ENCODE results near the gene NTM. TPM values are rescaled to one million over a fixed set of nuclear protein-coding genes. Genes with fewer than 3 reads are reported as not detected.

The NTM gene
- total RNA-seq, 1 experiment from 2014 or later = 9.9 TPM

DNA sequence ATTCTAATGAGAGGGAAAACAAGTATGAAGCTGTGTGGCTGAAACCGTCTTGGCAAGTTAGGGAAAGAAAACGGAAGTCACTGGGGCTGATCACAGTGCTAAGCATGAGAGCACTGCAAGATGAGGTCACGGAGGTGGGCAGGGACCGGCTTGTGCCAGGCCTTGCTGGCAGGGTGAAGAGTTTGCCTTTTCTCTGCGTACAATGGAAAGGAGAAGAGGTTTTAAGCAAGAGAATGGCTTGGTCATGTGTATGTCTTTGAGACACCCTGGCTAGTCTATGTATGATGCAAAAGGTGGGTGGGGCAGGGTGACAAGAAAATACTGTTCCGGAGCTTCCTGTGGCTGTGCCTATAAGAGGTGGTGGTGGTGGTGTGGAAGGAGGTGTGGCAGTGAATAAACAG, 567.9 kb downstream of the NTM start:
- H4K20me1 ChIP-seq (ENCODE audit: control insufficient read depth, insufficient read depth, insufficient read length) = no peaks in the 10 kb centered on the region
- Mint-ChIP-seq H3K9me3 (no peaks in the 10 kb centered on the region), H3K27me3 (ENCODE audit: low read depth) (no peaks in the 10 kb centered on the region), H3K4me3 (no peak overlapping the region), H3K27ac (no peak overlapping the region), H3K36me3 (ENCODE audit: insufficient read depth in 1 of 3, low read depth in 3 of 3) (no peaks in the 10 kb centered on the region), H3K4me1 (peaks cover 5 to 8% of the 10 kb centered on the region in 2 experiments)
- no peak overlapping the region for H3K18ac ChIP-seq (ENCODE audit: insufficient read length, low read depth, low read length)
- no peak overlapping the region for H3T11ph ChIP-seq (ENCODE audit: low read length)
- no peaks in the 10 kb centered on the region for H3K27me3 ChIP-seq (ENCODE audit: insufficient read depth, low read length)
- H3K79me2 ChIP-seq (ENCODE audit: insufficient read depth, low read length) = no peaks in the 10 kb centered on the region
- H3K23ac ChIP-seq (ENCODE audit: insufficient read length, low read depth, low read length) = no peak overlapping the region
- H3K56ac ChIP-seq (ENCODE audit: insufficient read length, low read depth, low read length) = no peak overlapping the region
- no peak overlapping the region for H2BK5ac ChIP-seq (ENCODE audit: insufficient read length, low read length)
- H3K4me2 ChIP-seq (ENCODE audit: insufficient read depth, insufficient read length, low read length) = no peak overlapping the region
- H2BK120ac ChIP-seq (ENCODE audit: low read depth, low read length, poor library complexity, severe bottlenecking) = no peak overlapping the region
- H3K9ac ChIP-seq (ENCODE audit: extremely low read depth, insufficient read length, low read length) = no peak overlapping the region
- TF ChIP-seq, protein P1, sequence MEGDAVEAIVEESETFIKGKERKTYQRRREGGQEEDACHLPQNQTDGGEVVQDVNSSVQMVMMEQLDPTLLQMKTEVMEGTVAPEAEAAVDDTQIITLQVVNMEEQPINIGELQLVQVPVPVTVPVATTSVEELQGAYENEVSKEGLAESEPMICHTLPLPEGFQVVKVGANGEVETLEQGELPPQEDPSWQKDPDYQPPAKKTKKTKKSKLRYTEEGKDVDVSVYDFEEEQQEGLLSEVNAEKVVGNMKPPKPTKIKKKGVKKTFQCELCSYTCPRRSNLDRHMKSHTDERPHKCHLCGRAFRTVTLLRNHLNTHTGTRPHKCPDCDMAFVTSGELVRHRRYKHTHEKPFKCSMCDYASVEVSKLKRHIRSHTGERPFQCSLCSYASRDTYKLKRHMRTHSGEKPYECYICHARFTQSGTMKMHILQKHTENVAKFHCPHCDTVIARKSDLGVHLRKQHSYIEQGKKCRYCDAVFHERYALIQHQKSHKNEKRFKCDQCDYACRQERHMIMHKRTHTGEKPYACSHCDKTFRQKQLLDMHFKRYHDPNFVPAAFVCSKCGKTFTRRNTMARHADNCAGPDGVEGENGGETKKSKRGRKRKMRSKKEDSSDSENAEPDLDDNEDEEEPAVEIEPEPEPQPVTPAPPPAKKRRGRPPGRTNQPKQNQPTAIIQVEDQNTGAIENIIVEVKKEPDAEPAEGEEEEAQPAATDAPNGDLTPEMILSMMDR (conservative IDR thresholded peaks at IDR 0.05) = no peak
- no peak overlapping the region for H4K91ac ChIP-seq (ENCODE audit: insufficient read length, low read depth, low read length)
- no peak overlapping the region for H3K14ac ChIP-seq (ENCODE audit: insufficient read depth, low read length)
- no peak overlapping the region for H4K8ac ChIP-seq (replicated peaks; ENCODE audit: insufficient read length, low read depth, low read length)
- no peak overlapping the region for H2AFZ ChIP-seq (ENCODE audit: low read length)
- no peak overlapping the region for H2AK5ac ChIP-seq (ENCODE audit: insufficient read length, low read length)
- no peak overlapping the region for H2BK20ac ChIP-seq (ENCODE audit: low read depth, low read length, poor library complexity, severe bottlenecking)
- no peaks in the 10 kb centered on the region for H3K79me1 ChIP-seq (ENCODE audit: insufficient read depth, low read depth, low read length, poor library complexity, severe bottlenecking)
- no peaks in the 10 kb centered on the region for H3K23me2 ChIP-seq (ENCODE audit: insufficient read length, low read depth, low read length, poor library complexity, severe bottlenecking)
- H3K27ac ChIP-seq (ENCODE audit: insufficient read length, low read depth, low read length) = no peak overlapping the region
- WGBS (ENCODE audit: extremely low coverage, insufficient read length, low lambda C conversion rate) = no CpG with 5 or more reads among the region's 6 CpGs
- H2BK15ac ChIP-seq (ENCODE audit: low read depth, low read length) = no peak overlapping the region
- no peak overlapping the region for H4K5ac ChIP-seq (ENCODE audit: insufficient read length, low read depth, low read length)
- no peaks in the 10 kb centered on the region for H3K9me3 ChIP-seq (ENCODE audit: control insufficient read depth, low read depth, low read length)
- H2BK12ac ChIP-seq (ENCODE audit: insufficient read length, low read depth, low read length) = no peak overlapping the region
- H3K4ac ChIP-seq (ENCODE audit: low read depth, low read length) = no peak overlapping the region
- peaks cover 3% of the 10 kb centered on the region; the same call in 1 of the 2 replicates for H3K4me1 ChIP-seq (ENCODE audit: insufficient read depth, low read length)
- no peak for DNase-seq
